ENCODE results near the gene ZNF235. TPM values are rescaled to one million over a fixed set of nuclear protein-coding genes. Genes with fewer than 3 reads are reported as not detected.

Gene ZNF235
- total and polyA plus RNA-seq, 2 donors (not counting 3 experiments of a cell fraction or from before 2014, with no cell fraction given): 2.0 to 5.2 TPM

DNA sequence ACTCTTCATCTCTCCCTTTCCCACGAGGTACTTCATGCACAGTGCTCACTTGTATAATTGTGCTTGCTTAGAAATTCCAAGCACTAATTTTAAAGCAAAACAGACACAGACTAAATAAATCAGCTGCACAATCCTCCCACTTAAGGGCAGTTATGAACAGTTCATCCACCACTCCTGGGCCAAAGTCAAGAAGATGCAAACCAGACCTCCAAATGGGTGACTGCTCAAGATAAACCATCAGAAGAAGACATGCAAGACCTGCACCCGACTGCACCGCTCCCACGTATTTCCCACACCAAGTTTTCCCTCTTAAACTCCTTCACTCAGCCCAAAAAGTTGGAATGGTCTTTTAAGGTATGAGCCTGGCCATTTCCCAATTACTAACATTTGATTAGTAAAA, 19.9 kb downstream of the ZNF235 start:
- H3K27me3 ChIP-seq (ENCODE audit: control insufficient read depth in 2 of 2, insufficient read depth in 2 of 2, low read length in 2 of 2): no peaks in the 10 kb centered on the region
- H3K79me2 ChIP-seq (ENCODE audit: control insufficient read depth, insufficient read depth, low read length): no peaks in the 10 kb centered on the region
- BruUV-seq (replicated peaks): no TSS peak
- H3K9ac ChIP-seq (replicated peaks; ENCODE audit: extremely low read depth, insufficient read depth, low read length): no peak overlapping the region
- ChIA-PET POLR2A (no interaction called here), CTCF (no interaction called here)
- FAIRE-seq (no peak), DNase-seq (ENCODE audit: low read depth, low spot score) (no peak)
- no peak overlapping the region for H3K4me2 ChIP-seq (ENCODE audit: insufficient read depth, low read length)
- no peak overlapping the region for H3K4me3 ChIP-seq (replicated peaks in 1 of 3; ENCODE audit: insufficient read depth in 1 of 3, low read depth in 1 of 3, low read length in 3 of 3)
- peaks cover 0 to 10% of the 10 kb centered on the region in 2 experiments for H3K36me3 ChIP-seq (ENCODE audit: control insufficient read depth in 2 of 2, extremely low read depth in 1 of 2, insufficient read depth in 2 of 2, low read length in 2 of 2)
- no peak overlapping the region for H3K27ac ChIP-seq (ENCODE audit: insufficient read depth, low read depth, low read length)
- no peaks in the 10 kb centered on the region for H4K20me1 ChIP-seq (replicated peaks; ENCODE audit: control insufficient read depth, extremely low read depth, insufficient read depth, low read length)
- TF ChIP-seq GATA2 (IDR thresholded peaks at IDR 0.05; ENCODE audit: insufficient read depth, insufficient read length, low read depth, low read length) (no peak), FOS (IDR thresholded peaks at IDR 0.05; ENCODE audit: borderline replicate concordance, insufficient read depth, low read length) (no peak), JUN (IDR thresholded peaks at IDR 0.05; ENCODE audit: borderline replicate concordance, insufficient read depth, insufficient read length, low read depth) (no peak), EZH2 (IDR thresholded peaks at IDR 0.05; ENCODE audit: borderline replicate concordance, low read depth, low read length, severe bottlenecking) (no peak), POLR2A (IDR thresholded peaks at IDR 0.05; ENCODE audit: low read depth, low read length) (no peak), MAX (IDR thresholded peaks at IDR 0.05; ENCODE audit: insufficient read depth, insufficient read length) (no peak), POLR2AphosphoS5 (IDR thresholded peaks at IDR 0.05; ENCODE audit: insufficient read depth, low read depth, low read length) (no peak), MYC (IDR thresholded peaks at IDR 0.05; ENCODE audit: low read depth, low read length) (no peak)
- TF ChIP-seq, protein P1, sequence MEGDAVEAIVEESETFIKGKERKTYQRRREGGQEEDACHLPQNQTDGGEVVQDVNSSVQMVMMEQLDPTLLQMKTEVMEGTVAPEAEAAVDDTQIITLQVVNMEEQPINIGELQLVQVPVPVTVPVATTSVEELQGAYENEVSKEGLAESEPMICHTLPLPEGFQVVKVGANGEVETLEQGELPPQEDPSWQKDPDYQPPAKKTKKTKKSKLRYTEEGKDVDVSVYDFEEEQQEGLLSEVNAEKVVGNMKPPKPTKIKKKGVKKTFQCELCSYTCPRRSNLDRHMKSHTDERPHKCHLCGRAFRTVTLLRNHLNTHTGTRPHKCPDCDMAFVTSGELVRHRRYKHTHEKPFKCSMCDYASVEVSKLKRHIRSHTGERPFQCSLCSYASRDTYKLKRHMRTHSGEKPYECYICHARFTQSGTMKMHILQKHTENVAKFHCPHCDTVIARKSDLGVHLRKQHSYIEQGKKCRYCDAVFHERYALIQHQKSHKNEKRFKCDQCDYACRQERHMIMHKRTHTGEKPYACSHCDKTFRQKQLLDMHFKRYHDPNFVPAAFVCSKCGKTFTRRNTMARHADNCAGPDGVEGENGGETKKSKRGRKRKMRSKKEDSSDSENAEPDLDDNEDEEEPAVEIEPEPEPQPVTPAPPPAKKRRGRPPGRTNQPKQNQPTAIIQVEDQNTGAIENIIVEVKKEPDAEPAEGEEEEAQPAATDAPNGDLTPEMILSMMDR (IDR thresholded peaks at IDR 0.05; ENCODE audit: extremely low read depth in 1 of 2, insufficient read depth in 1 of 2, low read depth in 1 of 2, low read length in 2 of 2): no peak
- intact Hi-C loops (cut with micrococcal nuclease) (no loop called here), dilution Hi-C loops (cut with MboI; ENCODE audit: extremely low pct_ligation_motif_present, low sequenced_read_pairs) (no loop called here)
- H3K9me3 ChIP-seq (replicated peaks; ENCODE audit: control insufficient read depth, insufficient read depth, low read length): peaks cover 2% of the 10 kb centered on the region
- no peak overlapping the region for H2AFZ ChIP-seq (ENCODE audit: low read depth, low read length)
- no peaks in the 10 kb centered on the region for H3K9me1 ChIP-seq (replicated peaks; ENCODE audit: control insufficient read depth, extremely low read depth, insufficient read depth, low read length)
- no peaks in the 10 kb centered on the region for H3K4me1 ChIP-seq (ENCODE audit: control insufficient read depth, extremely low read depth, insufficient read depth, low read length)

Measured in endothelial cell of umbilical vein (primary cell).